Myocyte (in vitro differentiated cells): Measurements from ENCODE around the gene PBRM1. TPM values are rescaled to one million over a fixed set of nuclear protein-coding genes. Genes with fewer than 3 reads are reported as not detected.

Experiments used
- DNase-seq: peaks from one replicate; pipeline ENCODE4 v3.0.0-alpha.2; 2012; ENCODE audit warnings: low read depth
- total RNA-seq: library from RNA; depleted of rRNA; stranded (reverse); fragments of >200 nt; gene quantifications from 2 replicates; pipeline ENCODE4 v1.2.3, GENCODE V29; 2014

Gene PBRM1
- total RNA-seq, 1 donor from 2014 or later, result 58.2 TPM

- peak; percentile 96 for DNase-seq
These were observed 14.8 kb downstream of the PBRM1 start for GRCh38 chr3:52670621-52671521.

DNA sequence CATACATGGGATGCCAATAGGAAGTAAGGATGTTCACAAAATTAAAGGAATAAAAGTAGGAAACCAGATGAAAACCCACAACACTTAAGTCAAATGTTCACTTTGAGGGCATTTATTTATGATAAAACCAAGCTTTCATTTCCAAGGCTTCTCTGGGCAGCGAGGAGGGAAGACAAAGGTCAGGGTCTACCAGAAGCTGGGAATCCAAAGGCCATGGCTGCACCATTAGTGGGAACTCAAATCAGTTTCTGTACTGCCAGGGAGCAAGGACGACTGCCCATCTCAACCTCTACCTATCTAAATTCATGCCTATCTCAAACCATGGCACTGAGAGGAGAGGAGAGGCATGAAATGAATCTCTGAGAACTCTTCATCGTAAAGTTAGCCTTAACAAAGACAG lies 22.6 kb downstream of the PBRM1 start:
- no peak for DNase-seq

- DNase-seq, result no peak
These were observed 25.7 kb downstream of the PBRM1 start for GRCh38 chr3:52660046-52660445.

- no peak for DNase-seq
These were observed 29.8 kb downstream of the PBRM1 start for GRCh38 chr3:52655895-52656294.

GRCh38 chr3:52651592-52651991 lies 34.1 kb downstream of the PBRM1 start:
- no peak for DNase-seq

DNA sequence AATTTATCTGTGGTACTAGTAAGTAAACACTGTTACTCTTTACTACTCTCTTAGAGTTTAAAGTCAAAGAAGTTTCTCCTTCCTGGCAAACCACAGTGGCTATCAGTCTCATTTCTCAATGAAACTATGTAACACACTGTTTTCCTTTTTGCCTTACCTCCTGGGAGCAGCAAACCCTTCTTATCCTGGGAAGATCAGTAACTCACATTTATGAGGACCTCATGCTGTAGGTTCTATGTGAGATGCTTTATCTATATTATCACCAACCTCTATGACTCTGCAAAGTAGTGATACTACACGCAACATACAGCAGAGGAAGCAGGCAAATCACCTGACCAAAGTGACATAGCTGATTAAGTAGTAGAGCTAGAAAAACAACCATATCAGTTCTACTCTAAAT lies 35.3 kb downstream of the PBRM1 start:
- no peak for DNase-seq

GRCh38 chr3:52649461-52650210 lies 36.1 kb downstream of the PBRM1 start:
- DNase-seq, result peak; percentile 26

GRCh38 chr3:52645549-52645948 lies 40.2 kb downstream of the PBRM1 start:
- DNase-seq, result no peak

GRCh38 chr3:52636673-52637072 lies 49.0 kb downstream of the PBRM1 start:
- no peak for DNase-seq

DNA sequence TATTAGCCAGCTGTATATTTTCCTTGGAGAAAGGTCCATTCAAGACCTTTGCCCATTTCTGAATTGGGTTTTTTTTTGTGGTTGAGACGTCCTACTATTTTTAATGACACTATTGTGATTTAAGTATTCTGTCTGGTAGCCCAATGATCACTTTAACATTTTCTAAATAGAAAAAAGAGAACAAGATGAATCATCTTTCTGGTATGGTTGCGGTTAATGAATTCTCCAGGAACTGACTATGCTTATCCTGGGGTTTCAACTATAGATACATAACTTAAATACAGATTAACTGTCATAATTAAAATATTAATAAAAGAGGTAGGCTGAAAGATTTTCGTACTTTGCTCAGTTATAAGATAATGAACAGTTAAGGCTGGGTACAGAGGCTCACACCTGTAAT lies 51.9 kb downstream of the PBRM1 start:
- no peak for DNase-seq

DNA sequence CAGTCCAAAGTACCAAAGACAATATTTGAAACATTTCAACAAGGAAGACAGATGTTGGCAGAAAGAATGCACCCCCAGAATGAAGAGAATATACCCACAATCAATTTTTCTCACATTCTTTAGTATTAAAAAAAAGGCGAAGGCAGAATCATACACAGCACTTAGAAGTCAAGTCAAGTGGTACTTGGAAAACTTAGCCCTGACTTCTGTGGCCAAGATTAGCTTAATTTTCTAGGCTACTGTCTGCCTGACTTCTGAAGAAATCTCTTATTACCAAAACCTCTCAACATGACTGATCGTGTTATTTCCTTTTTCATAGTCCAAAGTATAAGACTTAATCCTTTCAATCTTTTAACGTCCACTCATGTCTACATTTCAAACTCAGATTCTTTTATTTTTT lies 60.7 kb downstream of the PBRM1 start:
- DNase-seq, result no peak

GRCh38 chr3:52623234-52623792 lies 62.4 kb downstream of the PBRM1 start:
- no peak for DNase-seq

DNA sequence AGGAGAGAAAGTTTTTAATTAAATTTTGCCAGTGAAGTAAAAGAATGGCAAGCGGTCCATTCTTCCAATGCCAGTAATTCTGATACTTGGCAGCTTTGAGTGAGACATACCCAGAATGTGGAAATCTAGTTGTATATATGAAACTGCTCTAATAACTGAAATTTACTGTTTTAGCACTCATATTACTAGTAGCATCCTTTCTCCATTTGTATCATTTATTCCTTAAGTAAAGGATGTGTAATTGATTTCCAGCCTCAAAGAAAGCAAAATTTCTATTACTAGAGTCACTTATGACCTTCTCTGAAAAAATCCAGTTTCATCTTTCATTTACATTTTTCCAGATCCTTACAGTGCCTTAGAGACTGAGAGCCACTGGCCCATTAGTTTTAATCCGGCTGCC lies 65.1 kb downstream of the PBRM1 start:
- DNase-seq, result no peak

DNA sequence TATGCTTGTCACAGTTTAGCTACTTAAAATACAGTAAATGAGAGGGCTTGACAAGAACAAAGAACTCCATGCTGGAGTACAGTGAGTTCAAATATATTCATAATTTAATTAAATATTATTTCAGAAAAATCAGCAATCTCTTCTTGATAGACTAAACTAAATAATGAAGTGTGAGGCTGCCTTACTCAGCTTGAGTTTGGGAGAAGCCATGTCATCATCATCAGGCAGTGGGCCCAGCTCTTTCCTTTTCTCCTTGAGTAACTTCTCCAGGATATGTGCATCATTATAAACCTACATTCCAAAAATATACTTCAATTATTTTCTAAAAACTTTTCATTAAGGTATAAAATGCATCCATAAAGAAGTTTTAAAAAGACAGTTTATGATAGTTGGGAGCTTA lies 70.5 kb downstream of the PBRM1 start:
- DNase-seq, result no peak

DNA sequence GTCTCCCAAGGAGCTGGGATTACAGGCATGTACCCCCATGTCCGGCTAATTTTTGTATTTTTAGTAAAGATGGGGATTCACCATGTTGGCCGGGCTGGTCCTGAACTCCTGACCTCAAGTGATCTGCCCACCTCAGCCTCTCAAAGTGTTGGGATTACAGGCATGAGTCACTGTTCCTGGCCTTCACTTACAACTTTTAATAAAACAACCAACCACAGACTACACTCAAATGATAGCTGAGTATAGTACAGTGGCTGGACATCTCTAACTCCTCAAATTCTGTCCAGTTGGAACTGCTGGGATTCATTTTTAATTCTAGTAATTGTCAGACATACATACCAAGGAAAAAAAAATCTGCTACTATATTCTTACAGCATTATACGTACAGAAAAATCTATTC lies 71.0 kb downstream of the PBRM1 start:
- DNase-seq, result peak; percentile 26

- DNase-seq, result no peak
These were observed 76.3 kb downstream of the PBRM1 start for GRCh38 chr3:52609316-52609815.

- no peak for DNase-seq
These were observed 77.4 kb downstream of the PBRM1 start for GRCh38 chr3:52608337-52608736.

GRCh38 chr3:52606373-52607085 lies 79.2 kb downstream of the PBRM1 start:
- DNase-seq, result peak; percentile 37

DNA sequence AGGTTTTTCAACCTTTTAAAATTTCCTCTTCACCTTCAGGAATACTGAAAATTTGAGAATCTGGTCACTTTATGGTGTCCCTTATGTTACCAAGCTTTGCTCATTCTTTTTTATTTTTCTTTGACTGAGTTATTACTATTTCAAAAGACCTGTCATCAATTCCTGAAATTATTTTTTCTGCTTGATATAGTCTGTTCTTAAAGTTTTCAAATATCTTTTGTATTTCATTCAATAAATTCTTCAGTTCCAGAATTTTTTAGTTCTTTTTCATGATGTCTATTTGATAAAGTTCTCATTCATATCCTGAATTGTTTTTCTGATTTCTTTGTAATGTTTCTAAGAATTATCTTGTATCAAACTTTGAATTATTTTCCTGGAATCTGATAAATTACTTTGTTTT lies 85.5 kb downstream of the PBRM1 start:
- no peak for DNase-seq

DNA sequence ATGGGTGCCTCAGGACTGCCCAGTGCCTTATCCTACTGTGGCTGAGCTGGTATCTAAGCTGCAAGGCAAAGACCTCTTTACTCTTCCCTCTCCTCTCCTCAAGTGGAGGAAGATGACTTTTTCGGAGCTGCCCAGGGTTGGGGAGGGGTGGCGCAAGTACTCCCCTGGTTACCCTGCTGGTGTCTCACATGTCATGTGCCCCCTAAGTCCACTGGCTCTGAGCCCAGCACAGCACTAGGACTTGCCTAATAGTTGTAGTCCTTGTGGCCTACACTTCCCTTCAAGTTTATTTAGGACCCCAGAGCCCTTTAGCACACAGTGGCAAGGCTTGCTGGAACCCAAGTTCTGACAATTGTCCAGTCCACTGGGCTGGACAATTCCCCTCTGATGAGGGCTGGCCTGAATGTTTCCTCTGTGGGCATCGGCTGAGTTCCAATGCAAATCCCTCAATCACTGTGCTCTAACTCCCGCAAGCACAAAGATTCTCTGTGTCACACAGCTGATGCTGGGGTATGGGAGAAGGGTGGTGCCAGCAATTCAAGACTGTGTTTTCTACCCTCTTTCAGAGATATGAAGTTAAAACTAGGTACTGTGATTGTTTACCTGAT lies 89.0 kb downstream of the PBRM1 start:
- no peak for DNase-seq

DNA sequence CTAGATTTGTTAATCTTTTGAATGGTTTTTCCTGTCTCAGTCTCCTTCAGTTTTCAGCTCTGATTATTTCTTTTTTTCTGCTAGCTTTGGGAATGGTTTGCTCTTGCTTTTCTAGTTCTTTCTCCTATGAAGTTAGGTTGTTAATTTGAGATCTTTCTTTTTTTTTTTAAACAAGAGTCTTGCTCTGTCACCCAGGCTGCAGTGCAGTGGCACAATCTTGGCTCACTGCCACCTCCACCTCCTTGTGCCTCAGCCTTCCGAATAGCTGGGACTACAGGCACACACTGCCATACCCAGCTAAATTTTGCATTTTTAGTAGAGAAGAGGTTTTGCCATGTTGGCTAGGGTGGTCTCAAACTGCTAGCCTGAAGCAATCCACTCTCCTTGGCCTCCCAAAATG lies 92.6 kb downstream of the PBRM1 start:
- no peak for DNase-seq
